SU-DHL-6 (cell line): ENCODE measurements around the gene MIB2.

Source experiments
- H2AFZ ChIP-seq: fragments of 200-600 bp; sonication (generic); 2 replicates; pipeline ENCODE4 v1.6.1; 2014; ENCODE audit warnings: low read depth, mild to moderate bottlenecking, moderate library complexity, mixed read lengths, antibody characterized with exemption, low read length; ENCODE audit not compliant: severe bottlenecking
- H3F3A ChIP-seq: fragments of 200-600 bp; shearing (Covaris generic); 2 replicates; pipeline ENCODE4 v1.6.0; 2016; ENCODE audit warnings: antibody characterized with exemption, mild to moderate bottlenecking; ENCODE audit not compliant: insufficient read depth
- H3K27ac ChIP-seq: fragments of 200-600 bp; sonication (generic); 2 replicates; pipeline ENCODE4 v1.5.1; 2016; ENCODE audit warnings: low read depth, mild to moderate bottlenecking, low read length, moderate library complexity, mixed read lengths
- H3K27me3 ChIP-seq: fragments of 200-600 bp; sonication (generic), shearing (Covaris generic); 2 replicates; pipeline ENCODE4 v1.6.0; 2014; ENCODE audit warnings: mild to moderate bottlenecking, low read length
- H3K36me3 ChIP-seq: fragments of 200-600 bp; sonication (generic); 2 replicates; pipeline ENCODE4 v1.6.1; 2014; ENCODE audit warnings: mild to moderate bottlenecking, low read length, mixed read lengths
- H3K4me2 ChIP-seq: fragments of 300-600, 200-600 bp; shearing (Covaris generic), sonication (generic); 2 replicates; pipeline ENCODE4 v1.6.0; 2014; ENCODE audit warnings: low read length, low read depth, mild to moderate bottlenecking; ENCODE audit not compliant: poor library complexity, severe bottlenecking
- H3K4me3 ChIP-seq: fragments of 200-600 bp; sonication (generic); 2 replicates; pipeline ENCODE4 v1.5.1; 2014; ENCODE audit warnings: antibody characterized with exemption, low read length, mild to moderate bottlenecking, mixed read lengths; ENCODE audit not compliant: insufficient read depth, poor library complexity, severe bottlenecking
- H3K79me2 ChIP-seq: fragments of 200-600 bp; sonication (generic); 2 replicates; pipeline ENCODE4 v1.6.1; 2014; ENCODE audit warnings: mild to moderate bottlenecking, low read length, moderate library complexity; ENCODE audit not compliant: insufficient read depth
- H3K9ac ChIP-seq: fragments of 200-600 bp; sonication (generic); 2 replicates; pipeline ENCODE4 v1.7.0; 2014; ENCODE audit warnings: mild to moderate bottlenecking, low read length
- H3K9me2 ChIP-seq: fragments of 200-600 bp; sonication (generic); replicated peaks from 2 replicates; pipeline ENCODE4 v1.6.1; 2014; ENCODE audit warnings: low read length; ENCODE audit not compliant: insufficient read depth
- H3K9me3 ChIP-seq: fragments of 200-600 bp; sonication (generic); 2 replicates; pipeline ENCODE4 v1.6.1; 2014; ENCODE audit warnings: low read length, mixed read lengths; ENCODE audit not compliant: insufficient read depth
- H4K20me1 ChIP-seq: fragments of 200-600 bp; sonication (generic); 2 replicates; pipeline ENCODE4 v1.6.1; 2014; ENCODE audit warnings: low read depth, mild to moderate bottlenecking, antibody characterized with exemption, low read length, moderate library complexity, mixed read lengths
- EZH2phosphoT487 ChIP-seq: fragments of 200-600 bp; sonication (generic), shearing (Covaris generic); conservative IDR thresholded peaks from 2 replicates; pipeline ENCODE4 v1.6.1; 2018; ENCODE audit warnings: mild to moderate bottlenecking, antibody characterized with exemption, low read length, moderate library complexity, mixed read lengths
- TF ChIP-seq, protein P1 (sequence below): fragments of 200-600 bp; sonication (generic); IDR thresholded peaks from one replicate; pipeline ENCODE4 v1.5.1; 2017; ENCODE audit warnings: antibody characterized with exemption, mild to moderate bottlenecking, low read length, moderate library complexity; ENCODE audit not compliant: insufficient read depth, poor library complexity, severe bottlenecking

Gene MIB2

GRCh38 chr1:1619917-1620361 is 4.6 kb downstream of the MIB2 start:
- no peaks in the 10 kb centered on the region for H4K20me1 ChIP-seq
- H3K4me2 ChIP-seq, result no peak overlapping the region
- H3K9ac ChIP-seq, result no peak overlapping the region
- H3K79me2 ChIP-seq, result no peaks in the 10 kb centered on the region
- H3K9me2 ChIP-seq, result no peaks in the 10 kb centered on the region
- no peaks in the 10 kb centered on the region; the same call in 1 of the 2 replicates for H3F3A ChIP-seq
- H3K27me3 ChIP-seq, result no peaks in the 10 kb centered on the region
- H3K27ac ChIP-seq, result no peak overlapping the region
- H3K9me3 ChIP-seq, result no peaks in the 10 kb centered on the region
- no peak overlapping the region for H2AFZ ChIP-seq
- no peaks in the 10 kb centered on the region for H3K36me3 ChIP-seq
- TF ChIP-seq, protein P1, sequence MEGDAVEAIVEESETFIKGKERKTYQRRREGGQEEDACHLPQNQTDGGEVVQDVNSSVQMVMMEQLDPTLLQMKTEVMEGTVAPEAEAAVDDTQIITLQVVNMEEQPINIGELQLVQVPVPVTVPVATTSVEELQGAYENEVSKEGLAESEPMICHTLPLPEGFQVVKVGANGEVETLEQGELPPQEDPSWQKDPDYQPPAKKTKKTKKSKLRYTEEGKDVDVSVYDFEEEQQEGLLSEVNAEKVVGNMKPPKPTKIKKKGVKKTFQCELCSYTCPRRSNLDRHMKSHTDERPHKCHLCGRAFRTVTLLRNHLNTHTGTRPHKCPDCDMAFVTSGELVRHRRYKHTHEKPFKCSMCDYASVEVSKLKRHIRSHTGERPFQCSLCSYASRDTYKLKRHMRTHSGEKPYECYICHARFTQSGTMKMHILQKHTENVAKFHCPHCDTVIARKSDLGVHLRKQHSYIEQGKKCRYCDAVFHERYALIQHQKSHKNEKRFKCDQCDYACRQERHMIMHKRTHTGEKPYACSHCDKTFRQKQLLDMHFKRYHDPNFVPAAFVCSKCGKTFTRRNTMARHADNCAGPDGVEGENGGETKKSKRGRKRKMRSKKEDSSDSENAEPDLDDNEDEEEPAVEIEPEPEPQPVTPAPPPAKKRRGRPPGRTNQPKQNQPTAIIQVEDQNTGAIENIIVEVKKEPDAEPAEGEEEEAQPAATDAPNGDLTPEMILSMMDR, result no peak
- no peak for TF ChIP-seq EZH2phosphoT487
- H3K4me3 ChIP-seq, result no peak overlapping the region

DNA sequence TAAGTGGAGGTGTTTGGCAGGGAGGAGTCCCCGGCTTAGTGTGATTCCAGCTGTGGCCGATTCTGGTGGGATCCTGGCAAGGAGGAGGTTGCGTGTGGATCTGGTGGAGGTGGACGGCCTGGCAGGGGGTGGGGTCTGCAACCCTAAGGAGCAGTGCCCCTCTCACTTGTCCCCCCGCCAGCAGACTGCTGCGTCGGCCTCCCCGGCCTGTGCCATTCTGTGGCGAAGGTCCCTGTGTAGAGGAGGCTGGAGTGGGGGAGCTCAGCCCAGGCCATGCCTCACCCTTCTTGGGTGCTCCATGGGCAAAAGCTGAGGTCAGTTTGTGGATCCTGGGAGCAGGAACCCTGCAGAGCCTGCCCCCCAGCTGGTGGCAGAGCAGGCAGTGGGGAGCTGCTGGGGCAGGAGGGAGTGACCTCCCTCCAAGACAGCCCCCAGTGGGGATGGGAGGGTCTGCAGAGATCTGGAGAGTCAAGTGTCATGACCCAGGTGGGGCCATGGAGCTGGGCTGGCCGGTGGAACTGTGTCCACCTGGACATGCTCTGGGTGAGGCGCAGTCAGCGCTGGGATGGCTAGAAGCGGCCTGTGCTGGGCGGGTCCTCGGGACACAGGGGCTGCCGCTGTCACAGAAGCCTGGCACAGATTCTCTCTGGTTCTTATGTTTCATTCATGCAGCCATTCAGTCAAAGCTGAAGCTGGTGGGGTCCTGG is 5.3 kb downstream of the MIB2 start:
- no peak overlapping the region for H2AFZ ChIP-seq
- TF ChIP-seq, protein P1, result no peak
- TF ChIP-seq EZH2phosphoT487, result no peak
- no peaks in the 10 kb centered on the region for H3K27me3 ChIP-seq
- no peak overlapping the region for H3K9ac ChIP-seq
- H4K20me1 ChIP-seq, result no peaks in the 10 kb centered on the region
- no peak overlapping the region for H3K27ac ChIP-seq
- no peak overlapping the region for H3K4me2 ChIP-seq
- no peaks in the 10 kb centered on the region for H3K36me3 ChIP-seq
- H3K9me2 ChIP-seq, result no peaks in the 10 kb centered on the region
- H3K79me2 ChIP-seq, result no peaks in the 10 kb centered on the region
- H3F3A ChIP-seq, result no peaks in the 10 kb centered on the region; the same call in 1 of the 2 replicates
- H3K4me3 ChIP-seq, result no peak overlapping the region
- no peaks in the 10 kb centered on the region for H3K9me3 ChIP-seq

- H2AFZ ChIP-seq, result no peak overlapping the region
- no peaks in the 10 kb centered on the region for H3K27me3 ChIP-seq
- H3K4me2 ChIP-seq, result no peak overlapping the region
- no peak overlapping the region for H3K9ac ChIP-seq
- H3K9me3 ChIP-seq, result no peaks in the 10 kb centered on the region
- no peaks in the 10 kb centered on the region for H4K20me1 ChIP-seq
- no peaks in the 10 kb centered on the region; the same call in 1 of the 2 replicates for H3F3A ChIP-seq
- H3K9me2 ChIP-seq, result no peaks in the 10 kb centered on the region
- no peak for TF ChIP-seq EZH2phosphoT487
- TF ChIP-seq, protein P1, result no peak
- H3K27ac ChIP-seq, result no peak overlapping the region
- H3K79me2 ChIP-seq, result no peaks in the 10 kb centered on the region
- no peaks in the 10 kb centered on the region for H3K36me3 ChIP-seq
- no peak overlapping the region for H3K4me3 ChIP-seq
Measured at GRCh38 chr1:1621173-1622009, 6.1 kb downstream of the MIB2 start.
